Sigmoid colon (tissue), 4 donors: Measurements from ENCODE around the gene ZP4.

Experiments used
- EP300 ChIP-seq, 4 donors: sonication (generic); formaldehyde crosslinking; IDR thresholded peaks; one replicate each; pipeline ENCODE4 v1.6.1; 2017; ENCODE audit warnings: antibody characterized with exemption in 4 of 4
- POLR2A ChIP-seq, 2 donors: fragments of 450-650 bp; IDR thresholded peaks; one replicate each; pipeline ENCODE4 v1.6.1; 2016; ENCODE audit warnings: antibody characterized with exemption in 2 of 2, mild to moderate bottlenecking in 2 of 2, moderate library complexity in 2 of 2
- POLR2AphosphoS5 ChIP-seq, 4 donors: sonication (generic); formaldehyde crosslinking; IDR thresholded peaks; one replicate each; pipeline ENCODE4 v1.6.1; 2017; ENCODE audit warnings: antibody characterized with exemption in 4 of 4
- TF ChIP-seq, protein P1 (sequence below), 4 experiments: fragments of 450-650 bp in 3 of 4; fragments of 200-600 bp in 1 of 4; IDR thresholded peaks; one replicate each; pipeline ENCODE4 v1.5.1; 2016 to 2019; ENCODE audit warnings: antibody characterized with exemption in 4 of 4, mild to moderate bottlenecking in 3 of 4, moderate library complexity in 2 of 4

DNA sequence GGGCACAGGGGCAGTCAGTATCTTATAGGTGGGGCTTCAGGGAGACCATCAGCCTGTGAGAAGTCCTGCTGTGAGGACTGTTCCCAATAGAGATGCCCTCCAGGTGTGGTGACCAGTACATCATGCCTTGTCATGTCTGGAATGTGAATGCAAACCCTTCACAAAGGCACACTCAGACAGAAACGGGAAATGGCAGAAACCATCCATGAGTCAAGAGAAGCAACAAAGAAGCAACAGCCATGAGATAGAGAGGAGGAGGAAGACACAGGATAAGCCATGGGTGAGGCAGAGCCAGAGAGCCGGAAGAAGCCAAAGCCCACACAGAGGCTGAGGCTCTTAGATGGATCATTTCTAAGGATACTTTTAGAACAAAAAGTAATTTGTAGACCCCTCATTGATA, 20.1 kb upstream of the ZP4 start:
- TF ChIP-seq, protein P1, sequence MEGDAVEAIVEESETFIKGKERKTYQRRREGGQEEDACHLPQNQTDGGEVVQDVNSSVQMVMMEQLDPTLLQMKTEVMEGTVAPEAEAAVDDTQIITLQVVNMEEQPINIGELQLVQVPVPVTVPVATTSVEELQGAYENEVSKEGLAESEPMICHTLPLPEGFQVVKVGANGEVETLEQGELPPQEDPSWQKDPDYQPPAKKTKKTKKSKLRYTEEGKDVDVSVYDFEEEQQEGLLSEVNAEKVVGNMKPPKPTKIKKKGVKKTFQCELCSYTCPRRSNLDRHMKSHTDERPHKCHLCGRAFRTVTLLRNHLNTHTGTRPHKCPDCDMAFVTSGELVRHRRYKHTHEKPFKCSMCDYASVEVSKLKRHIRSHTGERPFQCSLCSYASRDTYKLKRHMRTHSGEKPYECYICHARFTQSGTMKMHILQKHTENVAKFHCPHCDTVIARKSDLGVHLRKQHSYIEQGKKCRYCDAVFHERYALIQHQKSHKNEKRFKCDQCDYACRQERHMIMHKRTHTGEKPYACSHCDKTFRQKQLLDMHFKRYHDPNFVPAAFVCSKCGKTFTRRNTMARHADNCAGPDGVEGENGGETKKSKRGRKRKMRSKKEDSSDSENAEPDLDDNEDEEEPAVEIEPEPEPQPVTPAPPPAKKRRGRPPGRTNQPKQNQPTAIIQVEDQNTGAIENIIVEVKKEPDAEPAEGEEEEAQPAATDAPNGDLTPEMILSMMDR (IDR thresholded peaks at IDR 0.05) = no peak
- TF ChIP-seq POLR2A (IDR thresholded peaks at IDR 0.05) (no peak), POLR2AphosphoS5 (IDR thresholded peaks at IDR 0.05) (no peak), EP300 (IDR thresholded peaks at IDR 0.05) (no peak)
